Sciatic nerve (tissue), 2 donors: Measurements from ENCODE around the gene FXYD1. TPM values are rescaled to one million over a fixed set of nuclear protein-coding genes. Genes with fewer than 3 reads are reported as not detected.

ENCODE experiments used
- ATAC-seq: fragments of 200-7000 bp; cut with Tn5 transposase; one replicate; pipeline ENCODE4 v1.9.1; 2020; ENCODE audit warnings: mild to moderate bottlenecking, moderate library complexity
- DNase-seq: peaks from one replicate; pipeline ENCODE4 v3.0.0-alpha.2; 2020; ENCODE audit warnings: low spot score
- intact Hi-C: fragments of 100-400 bp; cut with DNase I; formaldehyde crosslinking; loops from one replicate; pipeline ENCODE4 v1.14.2; 2022
- total RNA-seq: library from RNA; stranded (reverse); fragmentation: NEBNext Ultra II Directional; extraction: Animal tissue kit (Norgen Biotek cat#: 25700); gene quantifications from one replicate; pipeline ENCODE4 v1.2.1, GENCODE V29; 2021
- donor health status: DM: no; HTN: no; CAD: no.
- donor health status: DM: no; HTN: no; CAD: no.

Gene FXYD1
- total RNA-seq, 1 donor from 2014 or later, result 460 TPM

DNA sequence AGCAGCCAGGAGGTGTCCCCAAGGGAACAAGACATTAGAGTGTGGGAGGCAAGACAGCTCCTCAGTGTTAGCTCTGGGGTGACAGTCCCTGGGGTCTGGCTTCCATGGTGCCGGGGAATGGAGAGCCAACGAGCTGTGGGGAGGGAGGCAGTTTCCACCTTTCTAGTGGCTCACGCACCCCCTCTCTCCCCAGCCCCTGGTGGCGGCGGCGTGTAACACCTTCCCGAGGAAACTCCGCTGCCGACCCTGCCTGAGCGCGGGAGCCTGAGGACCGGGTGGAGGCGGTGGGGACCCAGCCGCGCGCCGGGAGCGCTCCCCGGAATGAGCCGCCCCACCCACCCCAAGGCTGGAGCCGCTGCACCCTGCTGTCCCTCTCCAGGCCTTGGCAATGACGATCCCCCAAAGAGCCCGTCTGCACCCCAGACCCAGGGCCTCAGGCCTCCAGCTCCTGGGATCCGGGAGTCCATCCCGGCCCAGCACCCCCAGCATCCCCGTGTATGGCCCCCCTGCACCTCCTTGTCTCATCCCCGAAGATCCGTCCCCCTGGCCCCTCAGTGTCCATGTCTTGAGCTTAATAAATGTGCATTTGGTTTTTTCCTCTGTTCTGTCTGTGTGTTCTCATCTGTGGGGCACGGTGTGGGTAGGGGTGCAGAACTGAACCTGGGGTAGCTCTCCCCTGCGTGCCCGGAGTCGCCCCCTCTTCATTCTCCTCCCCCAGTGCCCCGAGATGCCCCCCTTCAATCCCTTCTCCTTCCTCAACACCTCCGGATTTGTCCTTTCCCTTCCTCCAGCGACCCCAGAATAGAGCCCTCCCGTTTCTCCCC lies 15.3 kb downstream of the FXYD1 start:
- intact Hi-C loops, result no loop called here
- ATAC-seq (peak; percentile 29), DNase-seq (no peak)

DNA sequence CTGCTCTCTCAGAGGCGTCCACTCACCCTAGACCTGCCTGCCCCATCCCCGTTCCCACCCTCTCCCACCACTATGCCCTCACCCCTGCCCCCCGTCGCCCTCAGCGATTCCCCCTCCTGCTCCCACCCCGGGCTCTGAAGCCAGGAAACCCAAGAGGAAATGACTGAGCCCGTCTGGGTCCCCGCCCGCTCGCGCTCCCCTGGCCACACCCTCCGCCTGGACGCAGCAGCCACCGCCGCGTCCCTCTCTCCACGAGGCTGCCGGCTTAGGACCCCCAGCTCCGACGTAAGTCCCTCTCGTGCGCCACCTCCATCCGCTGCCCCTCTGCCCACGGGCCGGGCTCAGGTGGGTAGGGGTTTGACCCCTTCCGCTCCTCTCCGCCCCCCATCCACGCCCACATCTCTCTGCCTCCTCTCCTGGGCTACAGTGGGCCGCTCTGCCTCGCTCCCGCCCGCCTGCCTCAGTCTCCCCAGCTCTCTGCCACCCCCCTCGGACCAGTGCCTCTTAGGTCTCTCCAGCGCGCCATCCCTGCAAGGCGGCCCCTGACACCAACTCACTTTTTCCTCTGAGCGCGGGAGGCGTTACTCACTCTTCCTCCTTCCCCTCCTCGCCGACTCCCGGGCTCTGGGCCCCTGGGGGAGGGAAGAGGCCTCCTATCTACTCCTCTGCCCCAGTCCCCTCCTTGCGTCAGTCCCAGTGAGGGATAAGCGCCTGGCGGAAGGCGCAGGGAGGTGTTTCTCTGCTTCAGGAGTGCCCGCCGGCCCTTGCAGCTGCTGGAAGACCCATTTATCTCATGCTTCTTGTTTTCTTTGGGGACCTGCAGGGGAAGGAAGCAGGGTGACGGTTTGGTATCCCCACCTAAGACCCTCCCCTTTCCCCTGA lies 16.1 kb downstream of the FXYD1 start, which contains the start of gene FXYD5:
FXYD5 (plus strand) TSS at position 211 of the 882 bp plus-strand sequence. CDS start 816 bp downstream, outside the sequence.
- intact Hi-C loops, result no loop called here
- peak; percentile 84 for ATAC-seq
- peak; percentile 77 for DNase-seq

- DNase-seq (no peak), ATAC-seq (peak; percentile 27)
- intact Hi-C loops, result no loop called here
Observed at GRCh38 chr19:35155441-35155840, 16.8 kb downstream of the FXYD1 start.

DNA sequence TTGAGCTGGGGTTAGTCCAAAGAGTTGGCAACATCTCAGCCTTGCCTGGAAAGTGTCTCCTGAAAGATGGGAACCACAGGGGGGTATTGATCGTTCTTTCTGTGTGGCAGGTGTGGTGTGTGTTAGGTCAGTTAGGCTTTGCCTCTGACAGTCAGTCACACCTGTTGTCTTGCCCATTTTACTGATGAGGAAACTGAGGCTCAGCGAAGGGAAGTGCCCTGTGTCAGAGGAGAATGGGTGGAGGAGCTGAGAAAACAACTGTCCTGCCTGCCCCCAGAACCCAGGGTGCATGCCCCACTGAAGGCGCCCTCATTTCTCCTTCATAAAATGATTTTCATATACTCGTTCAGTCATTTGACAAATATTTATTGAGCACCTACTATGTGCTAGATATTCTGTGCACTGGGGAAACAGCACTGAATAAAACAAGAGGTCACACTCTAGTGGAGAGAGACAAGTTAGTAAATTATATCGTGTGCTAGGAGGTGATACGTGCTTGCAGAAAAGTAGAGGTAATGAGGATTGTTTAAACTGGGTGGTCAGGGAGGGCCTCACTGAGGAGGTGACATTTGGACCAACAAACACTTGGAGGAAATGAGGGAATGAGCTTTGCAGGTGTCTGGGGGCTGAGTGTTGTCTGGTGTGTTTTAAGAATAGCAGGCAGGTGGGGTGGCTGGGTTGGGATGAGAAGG lies 17.5 kb downstream of the FXYD1 start:
- DNase-seq (no peak), ATAC-seq (no peak)
- intact Hi-C loops, result no loop called here

DNA sequence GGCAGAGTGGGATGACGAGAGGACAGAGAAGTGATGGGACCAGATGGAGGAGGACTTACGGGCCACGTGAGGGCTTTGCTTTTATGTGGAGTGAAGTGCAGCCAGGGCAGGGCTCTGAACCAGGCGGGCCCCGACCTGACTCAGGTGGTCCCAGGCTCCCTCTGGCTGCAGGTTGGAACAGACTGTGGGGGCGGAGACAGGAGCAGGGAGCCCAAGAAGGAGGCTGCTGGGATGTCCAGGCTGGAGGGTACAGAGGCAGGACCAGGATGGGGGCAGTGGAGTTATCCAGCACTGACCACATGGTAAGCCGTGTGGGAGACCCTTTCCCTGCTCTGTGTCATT lies 18.0 kb downstream of the FXYD1 start:
- ATAC-seq (no peak), DNase-seq (no peak)
- intact Hi-C loops, result no loop called here

GRCh38 chr19:35157431-35157830 lies 18.8 kb downstream of the FXYD1 start:
- no peak for ATAC-seq
- no peak for DNase-seq
- intact Hi-C loops, result no loop called here

DNA sequence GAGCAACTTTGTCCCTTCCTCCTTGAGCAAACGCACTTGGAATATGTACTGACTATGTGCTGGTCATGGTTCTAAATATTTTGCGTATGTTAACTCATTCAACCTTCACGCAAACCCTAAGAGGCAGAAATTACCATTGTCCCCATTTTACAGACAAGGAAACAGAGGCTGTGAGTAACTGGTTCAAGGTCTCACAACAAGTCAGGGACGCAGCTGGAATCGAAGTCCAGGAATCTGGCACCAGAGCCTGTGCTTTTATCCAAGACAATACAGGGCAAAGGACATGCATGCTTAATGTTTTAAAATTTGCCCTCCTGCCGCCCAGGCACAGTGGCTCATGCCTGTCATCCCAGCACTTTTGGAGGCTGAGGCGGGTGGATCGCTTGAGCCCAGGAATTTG lies 21.0 kb downstream of the FXYD1 start:
- DNase-seq (no peak), ATAC-seq (no peak)
- intact Hi-C loops, result no loop called here

- intact Hi-C loops, result no loop called here
- no peak for ATAC-seq
Observed at GRCh38 chr19:35160629-35161433, 22.2 kb downstream of the FXYD1 start.

DNA sequence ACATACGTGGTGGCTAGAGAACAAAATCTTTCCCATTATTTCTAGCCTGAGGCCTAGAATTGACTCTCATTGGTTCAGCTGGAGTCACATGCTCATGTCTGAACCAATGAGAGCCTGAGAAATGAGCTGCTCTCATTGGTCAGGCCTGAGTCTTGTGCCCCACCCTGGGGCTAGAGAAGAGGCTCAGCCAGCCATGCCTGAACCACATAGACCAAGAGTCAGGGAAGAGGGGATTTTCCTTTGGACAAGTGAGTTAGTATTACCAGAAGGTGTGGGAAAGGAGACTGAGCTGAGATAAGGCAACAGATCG lies 22.8 kb downstream of the FXYD1 start:
- no peak for ATAC-seq

More at GRCh38 chr19:35160629-35161433, 22.2 kb downstream of the FXYD1 start:
- no peak for DNase-seq

DNA sequence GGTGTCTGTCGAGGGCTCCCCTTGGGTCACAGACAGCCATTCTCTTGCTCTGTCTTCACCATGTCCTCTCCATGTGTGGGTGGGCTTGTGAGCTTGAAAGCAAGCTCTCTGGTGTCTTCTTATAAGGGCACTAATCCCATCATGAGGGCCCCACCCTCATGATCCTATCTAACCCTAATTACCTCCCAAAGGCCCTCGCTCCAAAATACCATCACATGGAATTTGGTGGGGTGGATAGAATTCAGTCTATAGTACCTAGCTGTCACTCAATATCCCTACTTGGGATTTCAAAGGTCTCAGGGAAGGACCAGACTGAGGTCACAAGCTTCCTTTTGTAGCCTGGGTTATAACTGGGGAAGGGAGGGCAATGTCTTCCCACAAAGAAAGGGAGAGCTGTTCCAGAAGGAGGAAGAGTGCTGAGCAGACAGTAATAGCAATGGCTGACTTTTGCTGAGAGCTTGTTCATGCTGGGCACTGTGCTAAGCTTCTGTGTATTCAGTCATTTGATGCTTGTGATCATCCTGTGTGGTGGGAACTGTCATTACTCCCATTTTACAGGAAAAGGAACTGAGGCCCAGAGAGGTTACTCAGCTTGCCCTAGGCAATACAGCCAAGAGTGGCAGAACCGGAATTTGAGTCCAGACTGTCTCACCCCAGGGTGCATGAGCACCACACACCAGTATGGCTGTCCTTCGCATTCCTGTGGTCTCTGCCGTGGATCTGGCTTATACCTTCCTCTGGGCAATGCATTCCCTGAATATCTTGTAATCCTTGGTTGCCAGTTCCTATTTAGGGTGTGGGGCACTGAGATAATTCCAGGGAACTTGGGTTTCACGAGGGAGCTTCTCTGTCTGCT lies 24.1 kb downstream of the FXYD1 start:
- ATAC-seq (no peak), DNase-seq (no peak)
- intact Hi-C loops, result no loop called here

More for the DNA sequence above, 22.8 kb downstream of the FXYD1 start:
- intact Hi-C loops, result no loop called here
- DNase-seq, result no peak

DNA sequence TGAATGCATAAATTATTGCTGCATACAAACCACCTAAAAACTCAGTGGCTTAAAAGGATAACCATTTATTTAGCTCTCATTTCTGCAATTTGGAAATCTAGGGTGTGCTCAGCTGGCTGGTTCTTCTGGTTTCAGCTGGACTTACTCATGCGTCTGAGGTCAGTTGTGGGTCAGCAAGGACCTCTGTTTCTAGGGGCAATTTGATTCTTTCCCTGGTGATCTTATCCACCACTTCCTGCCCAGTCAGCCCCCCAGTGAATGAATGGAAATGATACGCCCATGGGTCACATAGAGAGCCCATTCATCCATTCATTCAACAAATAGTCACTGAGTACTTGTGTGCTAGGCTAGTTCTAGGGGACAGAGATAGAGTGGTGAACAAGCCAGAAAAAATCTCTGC lies 25.8 kb downstream of the FXYD1 start:
- intact Hi-C loops, result no loop called here
- no peak for ATAC-seq
- no peak for DNase-seq

- peak; percentile 25 for DNase-seq
- intact Hi-C loops, result no loop called here
- ATAC-seq, result no peak
Observed at GRCh38 chr19:35165200-35166058, 26.8 kb downstream of the FXYD1 start.

GRCh38 chr19:35166100-35167063 lies 27.8 kb downstream of the FXYD1 start:
- DNase-seq (peak; percentile 25), ATAC-seq (no peak)
- intact Hi-C loops, result no loop called here

DNA sequence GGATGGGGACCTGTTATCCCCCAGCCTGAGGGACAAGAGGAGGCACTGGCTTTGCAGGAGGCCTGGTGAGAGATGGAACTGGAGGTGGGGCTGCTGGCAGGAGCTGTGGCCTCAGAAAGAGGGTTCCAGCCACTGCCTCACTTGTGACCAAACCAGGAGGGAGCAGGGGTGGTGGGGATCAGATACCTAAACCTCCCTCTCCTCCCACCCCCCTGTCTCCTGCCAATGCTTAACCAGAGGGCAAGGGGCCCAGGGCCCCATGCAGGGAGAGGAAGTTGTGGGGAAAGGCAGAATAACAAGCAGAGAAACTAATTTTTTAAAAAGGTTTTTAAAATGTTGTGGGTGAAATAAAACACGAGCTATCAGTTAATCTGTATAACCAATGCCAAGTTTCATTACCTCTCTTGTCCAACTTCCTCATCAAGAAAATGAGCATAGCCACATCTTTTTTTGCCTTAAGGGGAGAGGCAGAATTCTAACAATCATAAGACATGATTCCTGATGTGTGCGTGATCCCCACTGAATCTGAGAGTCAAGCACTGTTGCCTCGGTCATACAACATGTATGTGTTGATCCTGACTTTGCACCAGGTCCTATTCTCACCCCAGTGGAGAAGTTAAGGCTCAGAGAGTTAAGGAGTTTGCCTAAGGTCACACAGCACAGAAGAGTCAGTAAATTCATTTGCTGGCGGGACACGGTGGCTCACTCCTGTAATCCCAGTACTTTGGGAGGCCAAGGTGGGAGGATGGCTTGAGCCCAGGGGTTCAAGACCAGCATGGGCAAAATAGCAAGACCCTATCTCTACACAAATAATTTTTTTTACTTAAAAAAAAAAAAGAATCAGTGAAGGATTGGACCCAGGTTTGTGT lies 28.9 kb downstream of the FXYD1 start:
- intact Hi-C loops, result no loop called here
- no peak for DNase-seq

GRCh38 chr19:35168196-35168595 lies 29.6 kb downstream of the FXYD1 start:
- DNase-seq (no peak), ATAC-seq (no peak)
- intact Hi-C loops, result no loop called here

More for the DNA sequence above, 28.9 kb downstream of the FXYD1 start:
- no peak for ATAC-seq
